Superior temporal gyrus (tissue), 1 donor: ENCODE data around the gene SHANK2.

ENCODE experiments used
- DNase-seq: peaks from one replicate; pipeline ENCODE4 v3.0.0-alpha.2; 2016; ENCODE audit errors: extremely low spot score

SHANK2 gene

GRCh38 chr11:71222318-71223080 is 29.9 kb downstream of the SHANK2 start:
- no peak for DNase-seq

GRCh38 chr11:71221821-71222220 is 30.6 kb downstream of the SHANK2 start:
- no peak for DNase-seq

- no peak for DNase-seq
Measured at GRCh38 chr11:71221201-71221600, 31.2 kb downstream of the SHANK2 start.

- no peak for DNase-seq
Measured at GRCh38 chr11:71218789-71219499, 33.4 kb downstream of the SHANK2 start.

GRCh38 chr11:71215425-71215965 is 36.9 kb downstream of the SHANK2 start:
- no peak for DNase-seq

DNA sequence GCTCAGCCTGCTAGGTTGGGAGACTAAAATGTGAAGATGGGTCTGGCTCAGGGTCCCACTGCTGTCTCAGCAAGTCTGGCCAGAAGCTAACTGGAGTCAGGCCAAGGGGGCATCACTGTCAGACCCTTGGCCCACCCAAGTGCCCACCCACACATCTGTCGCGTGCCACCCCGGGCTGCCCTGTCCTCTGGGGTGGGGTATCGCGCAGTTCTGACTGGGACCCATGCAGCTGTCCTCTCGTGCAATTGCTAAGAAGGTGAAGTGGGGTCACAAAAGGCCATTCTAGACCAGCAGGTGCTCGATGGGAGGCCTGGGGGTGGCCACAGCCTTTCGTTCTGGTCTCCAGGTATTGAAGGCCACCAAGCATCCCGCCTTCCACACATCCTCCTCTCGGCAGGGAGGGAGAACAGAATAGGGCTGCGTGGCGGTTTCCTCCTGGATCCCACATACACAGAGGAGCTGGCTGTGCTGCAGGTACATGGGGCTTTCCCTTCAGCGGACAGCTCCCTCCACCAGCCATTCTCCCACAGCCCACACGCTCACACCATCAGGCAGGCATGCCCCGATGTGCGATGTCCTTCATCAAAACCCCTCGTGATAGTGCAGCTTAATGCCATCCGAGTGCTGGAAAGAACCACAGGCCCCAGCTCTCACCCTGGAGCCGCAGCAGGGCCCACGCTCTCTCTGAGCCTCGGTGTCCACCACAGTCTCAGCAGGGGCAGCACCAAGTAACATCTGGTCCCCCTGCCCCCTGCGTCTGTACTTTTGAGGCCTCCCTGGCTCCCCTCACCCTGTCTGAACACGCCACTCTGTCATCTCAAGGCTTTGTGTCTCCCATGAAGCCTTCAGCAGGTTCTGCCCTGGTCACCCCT is 37.6 kb downstream of the SHANK2 start:
- no peak for DNase-seq

DNA sequence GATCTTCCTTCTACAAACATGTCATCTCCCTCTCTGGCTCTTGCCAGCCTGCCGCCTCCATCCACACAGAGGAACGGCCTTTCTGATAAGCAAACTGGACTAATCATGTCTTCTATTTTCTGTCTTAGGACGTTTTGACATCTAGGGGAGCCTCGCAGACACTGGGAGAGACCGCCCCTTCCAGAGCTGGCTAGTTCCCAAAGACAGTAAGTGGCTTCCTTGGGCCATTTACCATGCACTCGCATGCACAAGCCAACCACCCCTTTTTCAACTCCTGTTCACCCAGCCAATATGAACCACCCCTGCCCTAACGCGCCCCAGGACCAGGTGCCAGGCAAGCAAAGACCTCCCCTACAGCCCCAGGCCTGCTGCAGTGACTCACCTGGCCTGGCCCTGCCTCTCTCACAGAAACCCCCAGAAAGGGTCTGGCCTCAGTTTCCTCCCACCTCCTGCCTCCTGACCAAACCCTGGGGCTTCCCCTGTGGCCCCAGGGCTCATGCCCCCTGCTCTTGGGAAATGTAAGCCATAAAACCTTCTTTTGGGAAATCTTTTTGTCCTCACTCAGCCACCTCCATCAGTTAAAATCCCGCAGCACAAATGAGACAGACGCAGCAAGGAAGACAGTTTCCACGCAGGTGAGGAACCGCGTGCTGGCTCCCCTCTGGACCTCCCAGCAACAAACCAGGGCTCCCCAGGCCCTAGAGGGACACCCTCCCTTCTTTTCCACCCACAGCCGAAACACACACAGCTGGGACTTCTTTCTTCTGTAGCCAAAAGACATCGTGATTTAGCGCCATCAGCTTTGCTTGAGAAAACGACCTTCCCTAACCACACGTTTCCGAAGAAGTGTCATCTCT is 38.5 kb downstream of the SHANK2 start:
- no peak for DNase-seq

GRCh38 chr11:71212871-71213559 is 39.4 kb downstream of the SHANK2 start:
- peak; percentile 31 for DNase-seq

GRCh38 chr11:71211631-71212030 is 40.7 kb downstream of the SHANK2 start:
- no peak for DNase-seq

DNA sequence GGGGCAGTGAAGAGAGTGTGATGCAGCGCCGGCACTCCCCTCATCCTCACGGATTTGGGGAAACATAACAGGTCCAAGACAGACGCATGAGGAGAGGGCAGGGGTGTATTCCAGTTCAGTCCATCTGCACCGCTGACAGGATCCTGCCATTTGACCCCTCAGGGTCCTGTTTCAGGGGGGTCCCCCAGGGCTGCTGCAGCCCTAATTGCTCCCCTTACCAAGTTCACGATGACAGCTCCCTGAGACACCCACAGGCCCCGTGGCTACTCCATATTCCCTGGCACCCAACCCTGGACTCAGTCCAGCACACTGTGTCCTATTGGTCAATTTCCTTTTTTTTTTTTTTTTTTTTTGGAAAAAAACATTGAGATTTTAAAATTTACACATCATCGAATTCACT is 41.5 kb downstream of the SHANK2 start:
- DNase-seq = no peak

DNA sequence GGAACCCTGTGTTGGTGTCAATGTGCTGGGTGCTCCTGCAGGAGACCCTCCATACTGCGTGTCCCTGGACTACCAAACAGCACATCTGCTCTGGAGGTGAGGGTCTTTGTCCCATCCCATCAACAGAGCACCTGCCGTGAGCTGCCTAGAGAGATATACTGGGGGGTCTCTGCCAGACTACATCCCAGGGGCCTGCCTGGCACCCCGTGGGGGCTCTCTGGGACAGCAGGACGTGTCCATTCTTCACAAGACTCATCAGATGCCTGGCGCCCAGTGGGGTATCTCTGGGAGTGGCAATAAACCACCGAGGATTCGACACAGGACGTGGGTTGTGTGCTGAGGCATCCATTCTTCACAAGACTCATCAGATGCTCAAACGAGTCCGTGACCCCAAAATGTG is 42.7 kb downstream of the SHANK2 start:
- no peak for DNase-seq

DNA sequence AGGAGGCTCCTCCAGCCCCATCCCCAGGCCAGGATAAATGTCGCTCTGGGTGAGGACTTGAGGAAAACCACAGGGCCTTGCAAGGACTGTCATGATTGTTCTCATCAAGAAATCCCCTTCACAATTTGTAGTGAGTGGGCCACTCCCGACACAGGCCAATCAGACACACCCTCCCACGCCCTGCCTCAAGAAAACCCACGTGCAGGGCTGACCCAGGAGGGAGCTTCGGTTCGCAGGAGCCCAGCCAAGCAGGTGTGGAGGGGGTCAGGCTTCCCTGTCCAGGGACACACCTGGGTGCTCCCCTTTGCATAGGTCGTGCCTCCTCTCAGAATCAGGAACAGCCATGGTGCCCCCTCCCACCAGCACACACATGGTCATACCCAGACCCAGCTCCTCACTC is 43.2 kb downstream of the SHANK2 start:
- DNase-seq = no peak

DNA sequence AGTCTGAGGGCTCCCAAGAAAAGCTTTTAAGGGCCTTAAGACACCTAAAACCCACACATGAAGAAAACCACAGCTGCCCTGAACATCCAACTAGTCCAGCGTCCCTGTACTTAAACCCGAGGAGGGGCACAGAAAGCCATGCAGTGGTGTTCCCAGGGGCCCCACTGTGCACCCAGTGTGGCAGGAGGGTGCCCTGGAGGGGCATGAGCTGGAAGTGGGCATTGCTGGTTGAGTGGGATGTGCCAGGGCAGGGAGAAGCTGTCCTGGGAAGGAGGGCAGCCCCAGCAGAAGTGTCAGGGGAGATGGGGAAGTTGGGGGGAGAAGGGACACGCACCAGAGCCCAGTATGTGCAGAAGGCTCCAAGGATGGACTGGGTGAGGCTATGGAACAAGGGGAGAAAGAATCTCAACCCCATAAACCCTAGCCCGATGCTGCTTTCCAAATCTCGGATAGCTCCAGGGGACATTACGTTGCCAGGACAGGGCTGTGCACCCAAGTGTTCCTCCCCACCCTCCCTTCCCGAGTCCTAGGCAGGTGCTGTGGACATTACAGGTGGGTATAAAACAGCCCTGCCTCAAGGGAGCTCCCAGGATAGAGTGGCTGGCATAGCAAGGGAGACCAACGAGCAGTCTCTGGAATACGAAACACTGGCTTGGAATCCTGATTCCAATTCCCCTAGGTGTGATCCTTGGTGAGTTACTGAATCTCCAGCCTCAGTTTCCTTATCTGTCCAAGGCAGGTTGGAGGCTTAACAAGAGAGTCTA is 44.2 kb downstream of the SHANK2 start:
- no peak for DNase-seq

DNA sequence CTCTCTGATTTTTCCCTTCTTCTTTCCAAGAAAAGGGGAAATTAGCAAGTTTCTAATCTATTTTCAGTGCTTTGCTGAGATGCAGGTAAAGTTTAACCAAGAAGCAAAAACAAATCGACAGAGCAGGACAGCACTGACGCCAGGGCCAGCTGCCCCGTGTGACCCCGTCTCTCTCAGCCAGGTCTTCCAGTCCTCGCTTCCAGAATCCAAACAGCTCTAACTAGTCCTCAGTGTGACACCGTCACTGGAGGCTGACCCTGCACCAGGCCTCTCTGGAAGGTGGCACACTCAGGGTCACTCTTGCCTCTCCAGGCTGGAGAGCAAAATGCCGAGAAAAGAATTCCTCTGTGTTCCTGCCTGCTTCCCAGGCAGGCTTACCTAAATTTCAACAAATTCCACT is 44.8 kb downstream of the SHANK2 start:
- DNase-seq = no peak

- peak; percentile 14 for DNase-seq
Measured at GRCh38 chr11:71206186-71206585, 46.2 kb downstream of the SHANK2 start.

- no peak for DNase-seq
Measured at GRCh38 chr11:71204748-71205664, 47.4 kb downstream of the SHANK2 start.

GRCh38 chr11:71204294-71204693 is 48.1 kb downstream of the SHANK2 start:
- no peak for DNase-seq

- no peak for DNase-seq
Measured at GRCh38 chr11:71203681-71204080, 48.7 kb downstream of the SHANK2 start.

- DNase-seq = no peak
Measured at GRCh38 chr11:71202966-71203365, 49.4 kb downstream of the SHANK2 start.
